Naive thymus-derived CD8-positive, alpha-beta T cell (primary cell): ENCODE measurements around the gene CPNE2. TPM values are rescaled to one million over a fixed set of nuclear protein-coding genes. Genes with fewer than 3 reads are reported as not detected.
A peak's percentile ranks its signal among the peaks of the same experiment; 100 is the strongest.
"Not testable (repeated sequence)": the region's sequence is repeated elsewhere in the genome, so short reads cannot be mapped to it uniquely, and the experiment has no call there.

ENCODE experiments used
- ATAC-seq, 2 donors: fragments of 150-1000 bp; cut with Tn5 transposase in 1 of 2; sonication (Bioruptor Pico), chemical (Tn5 transposase) in 1 of 2; 1 replicate in 1 of 2; 2 replicates in 1 of 2; pipeline ENCODE4 v1.10.0; 2021; ENCODE audit warnings: mild to moderate bottlenecking in 2 of 2, moderate library complexity in 2 of 2
- POLR2A ChIA-PET: fragments of 350-600 bp; sonication (Branson Sonifier 250); formaldehyde crosslinking; loops from one replicate; lab custom pipeline; 2021; ENCODE audit warnings: antibody characterized with exemption; lab: Charles Lee
- DNase-seq, 10 donors: peaks; one replicate each; pipeline versions ENCODE4 v3.0.0 to v3.0.0-alpha.2; 2020 to 2022
- H3K27ac Mint-ChIP-seq, 10 donors: one replicate each; pipeline ENCODE4 v1.8.0; 2020 to 2022; ENCODE audit warnings: mild to moderate bottlenecking in 10 of 10, mixed read lengths in 10 of 10, moderate library complexity in 4 of 10, inconsistent platforms in 1 of 10
- H3K27me3 Mint-ChIP-seq, 5 donors: one replicate each; pipeline ENCODE4 v1.8.0; 2021 to 2022; ENCODE audit warnings: mixed read lengths in 5 of 5
- H3K36me3 Mint-ChIP-seq, 3 donors: one replicate each; pipeline ENCODE4 v1.8.0; 2020 to 2022; ENCODE audit warnings: mixed read lengths in 3 of 3, mild to moderate bottlenecking in 2 of 3, inconsistent platforms in 1 of 3
- H3K4me1 Mint-ChIP-seq, 4 donors: one replicate each; pipeline ENCODE4 v1.8.0; 2021 to 2022; ENCODE audit warnings: mixed read lengths in 4 of 4
- H3K4me3 Mint-ChIP-seq, 10 donors: one replicate each; pipeline ENCODE4 v1.8.0; 2020 to 2022; ENCODE audit warnings: mild to moderate bottlenecking in 10 of 10, mixed read lengths in 10 of 10, moderate library complexity in 6 of 10, inconsistent platforms in 1 of 10
- H3K9me3 Mint-ChIP-seq, 9 donors: one replicate each; pipeline ENCODE4 v1.8.0; 2020 to 2022; ENCODE audit warnings: mixed read lengths in 9 of 9, mild to moderate bottlenecking in 3 of 9, inconsistent platforms in 1 of 9, moderate library complexity in 1 of 9
- polyA plus RNA-seq, 3 donors: library from polyadenylated mRNA; unstranded; fragments of 300-500 nt; fragmentation: Illumina TruSeq; gene quantifications; one replicate each; pipeline ENCODE4 v1.2.3, GENCODE V29; 2021
- total RNA-seq, 8 experiments: library from RNA in 2 of 8; stranded (reverse) in 2 of 8; gene quantifications; one replicate each; pipeline ENCODE4 v1.2.3 and lab custom pipeline; 2021 to 2026

The CPNE2 gene
- total and polyA plus RNA-seq, 5 experiments from 2014 or later, result 9.6 to 60.4 (median 26.8) TPM

- Mint-ChIP-seq H3K4me1 (peaks cover 31 to 65% (median 59%) of the 10 kb centered on the region in 4 donors), H3K4me3 (peak overlapping the region; percentile 95 to 100 (median 98)), H3K27me3 (no peaks in the 10 kb centered on the region), H3K36me3 (peaks cover 0 to 9% (median 0%) of the 10 kb centered on the region in 3 donors), H3K9me3 (peaks cover 0 to 2% (median 0%) of the 10 kb centered on the region in 9 donors), H3K27ac (peak overlapping the region; percentile 92 to 99 (median 98))
- POLR2A ChIA-PET, result interaction anchor here (0.6 to 2.0 kb wide), 12 partner anchors 8 to 572 kb away, joined by 3 to 13 read pairs (median 4); partner anchors contain the start of gene HERPUD1
- no peak for ATAC-seq
- peak in 1 of 10 donors; percentile 1 for DNase-seq
Observed at GRCh38 chr16:57184887-57185445, 92.6 kb downstream of the CPNE2 start.

DNA sequence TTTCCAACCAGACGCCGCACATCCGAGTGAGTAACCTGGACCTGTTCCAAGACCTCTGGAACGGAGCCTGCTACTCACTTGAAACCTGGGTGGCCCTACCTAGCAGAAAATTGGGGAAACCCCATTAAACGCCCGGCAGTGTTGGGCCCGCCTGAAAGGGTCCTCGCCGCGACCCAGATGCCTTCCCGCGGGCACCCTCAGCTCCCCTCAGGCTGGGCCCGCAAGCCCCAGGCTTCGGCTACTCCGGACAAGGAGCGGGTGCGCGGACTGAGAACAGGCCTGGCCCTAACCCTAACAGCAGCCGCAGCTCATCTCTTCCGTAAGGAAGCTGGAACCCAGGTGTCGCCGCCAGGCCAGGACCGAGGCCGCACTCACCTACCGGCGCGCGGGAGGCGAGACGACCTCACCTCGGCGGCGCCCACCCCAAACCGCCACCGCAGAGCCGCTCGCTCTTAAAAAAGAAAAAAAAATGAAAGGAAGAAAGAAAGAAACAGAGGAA lies 93.1 kb downstream of the CPNE2 start:
- peak overlapping the region; percentile 92 to 99 (median 98) for H3K27ac Mint-ChIP-seq
- peak in 4 of 10 donors; percentile 8 to 64 (median 32) for DNase-seq
- no peaks in the 10 kb centered on the region for H3K27me3 Mint-ChIP-seq

DNA sequence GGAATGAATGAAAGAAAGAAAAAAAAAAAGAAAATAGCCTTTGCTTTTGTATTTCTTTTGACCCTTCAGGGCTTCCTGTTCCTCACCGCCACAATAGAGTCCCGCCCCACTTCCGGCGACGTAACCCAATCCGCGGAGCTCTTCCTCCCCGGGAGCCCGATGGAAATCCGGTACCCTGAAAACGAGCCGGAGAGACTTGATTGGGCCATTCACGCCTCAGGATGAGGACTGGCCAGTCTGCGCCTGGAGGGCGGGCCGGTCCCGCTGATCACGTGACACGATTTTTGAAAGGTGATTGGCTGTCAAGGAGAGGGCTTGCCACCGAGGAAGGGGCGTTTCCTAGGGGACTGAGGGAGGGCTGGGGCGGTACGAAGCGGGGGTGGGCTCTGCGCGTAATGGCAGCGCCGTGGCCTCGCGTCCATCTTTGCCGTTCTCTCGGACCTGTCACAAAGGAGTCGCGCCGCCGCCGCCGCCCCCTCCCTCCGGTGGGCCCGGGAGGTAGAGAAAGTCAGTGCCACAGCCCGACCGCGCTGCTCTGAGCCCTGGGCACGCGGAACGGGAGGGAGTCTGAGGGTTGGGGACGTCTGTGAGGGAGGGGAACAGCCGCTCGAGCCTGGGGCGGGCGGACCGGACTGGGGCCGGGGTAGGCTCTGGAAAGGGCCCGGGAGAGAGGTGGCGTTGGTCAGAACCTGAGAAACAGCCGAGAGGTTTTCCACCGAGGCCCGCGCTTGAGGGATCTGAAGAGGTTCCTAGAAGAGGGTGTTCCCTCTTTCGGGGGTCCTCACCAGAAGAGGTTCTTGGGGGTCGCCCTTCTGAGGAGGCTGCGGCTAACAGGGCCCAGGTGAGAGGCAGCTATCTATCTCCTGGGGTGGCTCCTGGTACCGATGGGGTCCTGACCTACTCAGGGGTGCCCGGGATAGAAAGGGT lies 93.8 kb downstream of the CPNE2 start, which contains the start of the genes PSME3IP1 and RSPRY1:
TSS of gene PSME3IP1 (minus strand) at position 95 of the 927 bp plus-strand sequence. CDS start 12,185 bp downstream, outside the sequence.
TSS of gene RSPRY1 (plus strand) at position 385 of the 927 bp plus-strand sequence. CDS start 18,330 bp downstream, outside the sequence.
- POLR2A ChIA-PET, result interaction anchor here (0.5 to 2.0 kb wide), 25 partner anchors 11 to 573 kb away, joined by 3 to 13 read pairs (median 3); partner anchors contain the start of genes ARL2BP, CIAPIN1, COQ9 and HERPUD1
- Mint-ChIP-seq H3K36me3 (peaks cover 0 to 12% (median 0%) of the 10 kb centered on the region in 3 donors), H3K27ac (peak within 1 kb of the TSS; percentile 92 to 99 (median 98)), H3K4me1 (peaks cover 32 to 69% (median 65%) of the 10 kb centered on the region in 4 donors), H3K27me3 (no peaks in the 10 kb centered on the region), H3K4me3 (peak within 1 kb of the TSS; percentile 95 to 100 (median 98)), H3K9me3 (peaks cover 0 to 2% (median 0%) of the 10 kb centered on the region in 9 donors)
- DNase-seq (peak; percentile 88 to 100 (median 99)), ATAC-seq (peak; percentile 88 to 90)

More for the DNA sequence above, 93.1 kb downstream of the CPNE2 start:
- Mint-ChIP-seq H3K9me3 (peaks cover 0 to 2% (median 0%) of the 10 kb centered on the region in 9 donors), H3K36me3 (peaks cover 0 to 9% (median 0%) of the 10 kb centered on the region in 3 donors), H3K4me1 (peaks cover 31 to 65% (median 62%) of the 10 kb centered on the region in 4 donors), H3K4me3 (peak overlapping the region; percentile 95 to 100 (median 98))
- ATAC-seq, result peak; percentile 16 to 39
- POLR2A ChIA-PET, result interaction anchor here (0.6 to 2.0 kb wide), 23 partner anchors 9 to 573 kb away, joined by 3 to 13 read pairs (median 3); partner anchors contain the start of genes ARL2BP and HERPUD1

GRCh38 chr16:57186872-57187854 lies 94.8 kb downstream of the CPNE2 start:
- Mint-ChIP-seq H3K9me3 (peaks cover 0 to 2% (median 0%) of the 10 kb centered on the region in 9 donors), H3K27me3 (no peaks in the 10 kb centered on the region), H3K27ac (peak overlapping the region; percentile 92 to 99 (median 98)), H3K4me1 (peaks cover 34 to 71% (median 62%) of the 10 kb centered on the region in 4 donors), H3K36me3 (peaks cover 0 to 12% (median 0%) of the 10 kb centered on the region in 3 donors), H3K4me3 (peak overlapping the region; percentile 95 to 100 (median 98))
- peak in 1 of 2 donors; percentile 10 for ATAC-seq
- POLR2A ChIA-PET, result interaction anchor here (0.8 to 2.0 kb wide), 4 partner anchors 43 to 355 kb away, joined by 3 to 4 read pairs (median 4); partner anchors contain the start of gene ADGRG5
- DNase-seq, result peak in 7 of 10 donors; percentile 11 to 32 (median 23)

GRCh38 chr16:57187902-57188710 lies 95.7 kb downstream of the CPNE2 start:
- peak overlapping the region in 9 of 10 donors; percentile 92 to 99 (median 98) for H3K27ac Mint-ChIP-seq
- peaks cover 0 to 13% (median 0%) of the 10 kb centered on the region in 3 donors for H3K36me3 Mint-ChIP-seq
- H3K9me3 Mint-ChIP-seq, ATAC-seq, H3K27me3 Mint-ChIP-seq, DNase-seq: not testable (repeated sequence)
- H3K4me1 Mint-ChIP-seq, result peaks cover 31 to 69% (median 64%) of the 10 kb centered on the region in 4 donors
- POLR2A ChIA-PET, result interaction anchor here (0.8 to 1.1 kb wide), 2 partner anchors 48 to 354 kb away, joined by 3 to 4 read pairs; partner anchors contain the start of gene ADGRG5
- peak overlapping the region; percentile 95 to 100 (median 98) for H3K4me3 Mint-ChIP-seq

- Mint-ChIP-seq H3K4me1 (peaks cover 33 to 70% (median 66%) of the 10 kb centered on the region in 4 donors), H3K9me3 (peaks cover 0 to 2% (median 0%) of the 10 kb centered on the region in 9 donors), H3K4me3 (peak overlapping the region in 9 of 10 donors; percentile 5 to 68 (median 48)), H3K36me3 (peaks cover 0 to 17% (median 0%) of the 10 kb centered on the region in 3 donors), H3K27ac (peak overlapping the region in 4 of 10 donors; percentile 5 to 66 (median 37)), H3K27me3 (no peaks in the 10 kb centered on the region)
- ATAC-seq (no peak), DNase-seq (no peak)
- POLR2A ChIA-PET, result interaction anchor here (0.7 kb wide), 1 partner anchor 33 kb away, joined by 4 read pairs; no protein-coding TSS in a partner anchor
Observed at GRCh38 chr16:57188711-57189002, 96.3 kb downstream of the CPNE2 start.

DNA sequence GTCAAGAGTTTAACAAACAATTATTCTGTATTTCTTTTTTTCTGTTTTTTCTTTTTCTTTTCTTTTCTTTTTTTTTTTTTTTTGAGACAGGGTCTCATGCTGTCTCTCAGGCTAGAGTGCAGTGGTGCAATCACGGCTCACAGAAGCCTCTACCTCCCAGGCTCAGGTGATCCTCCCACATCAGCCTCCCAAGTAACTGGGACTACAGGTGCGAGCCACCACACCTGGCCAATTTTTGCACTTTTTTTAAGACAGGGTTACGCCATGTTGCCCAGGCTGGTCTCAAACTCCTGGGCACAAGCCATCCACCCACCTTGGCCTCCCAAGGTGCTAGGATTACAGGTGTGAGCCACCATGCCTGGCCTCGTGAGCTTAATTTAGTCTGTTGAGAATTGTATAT lies 97.1 kb downstream of the CPNE2 start:
- peaks cover 33 to 70% (median 64%) of the 10 kb centered on the region in 4 donors for H3K4me1 Mint-ChIP-seq
- not testable (repeated sequence) for H3K27ac Mint-ChIP-seq, H3K4me3 Mint-ChIP-seq, H3K27me3 Mint-ChIP-seq, ATAC-seq, H3K9me3 Mint-ChIP-seq, DNase-seq
- peaks cover 0 to 23% (median 0%) of the 10 kb centered on the region in 3 donors for H3K36me3 Mint-ChIP-seq
- POLR2A ChIA-PET, result interaction anchor here (0.7 kb wide), 1 partner anchor 34 kb away, joined by 4 read pairs; no protein-coding TSS in a partner anchor

GRCh38 chr16:57190136-57190535 lies 97.8 kb downstream of the CPNE2 start:
- POLR2A ChIA-PET, result no interaction called here
- H3K27ac Mint-ChIP-seq, result peak overlapping the region in 1 of 10 donors; percentile 17
- H3K9me3 Mint-ChIP-seq, result peaks cover 0 to 2% (median 0%) of the 10 kb centered on the region in 9 donors
- no peaks in the 10 kb centered on the region for H3K27me3 Mint-ChIP-seq
- peaks cover 32 to 68% (median 60%) of the 10 kb centered on the region in 4 donors for H3K4me1 Mint-ChIP-seq
- no peak overlapping the region for H3K4me3 Mint-ChIP-seq
- ATAC-seq (no peak), DNase-seq (no peak)
- peaks cover 0 to 25% (median 0%) of the 10 kb centered on the region in 3 donors for H3K36me3 Mint-ChIP-seq

DNA sequence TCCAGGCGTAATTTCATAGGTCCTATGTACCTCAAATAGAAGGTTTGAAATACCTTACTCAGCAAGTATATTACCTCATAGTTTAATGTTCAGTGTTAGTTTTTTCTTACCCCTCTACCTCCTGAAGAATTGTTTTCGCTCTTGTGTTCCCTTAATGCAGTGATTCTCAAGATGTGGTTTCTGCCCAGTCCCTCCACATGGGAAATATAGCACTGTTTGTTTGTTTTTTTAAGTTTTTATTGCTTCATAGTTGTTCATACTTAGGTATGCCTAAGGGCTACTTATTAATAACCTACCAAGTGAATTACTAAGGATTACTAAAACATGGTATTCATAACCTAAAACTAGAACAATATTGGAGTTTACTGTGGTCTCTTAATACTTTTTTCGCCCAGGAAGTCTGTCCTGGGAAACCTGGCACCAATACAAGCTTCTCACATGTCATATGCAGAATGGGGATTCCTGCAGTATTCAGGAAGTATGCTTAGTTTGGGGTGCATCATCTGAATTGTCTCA lies 98.7 kb downstream of the CPNE2 start:
- Mint-ChIP-seq H3K9me3 (peaks cover 0 to under 1% (median 0%) of the 10 kb centered on the region in 9 donors), H3K27ac (peak overlapping the region in 3 of 10 donors; percentile 8 to 71 (median 24)), H3K36me3 (peaks cover 0 to 28% (median 0%) of the 10 kb centered on the region in 3 donors), H3K4me3 (peak overlapping the region in 1 of 10 donors; percentile 34), H3K27me3 (no peaks in the 10 kb centered on the region), H3K4me1 (peaks cover 33 to 61% (median 58%) of the 10 kb centered on the region in 4 donors)
- no peak for ATAC-seq
- POLR2A ChIA-PET, result no interaction called here
- no peak for DNase-seq

DNA sequence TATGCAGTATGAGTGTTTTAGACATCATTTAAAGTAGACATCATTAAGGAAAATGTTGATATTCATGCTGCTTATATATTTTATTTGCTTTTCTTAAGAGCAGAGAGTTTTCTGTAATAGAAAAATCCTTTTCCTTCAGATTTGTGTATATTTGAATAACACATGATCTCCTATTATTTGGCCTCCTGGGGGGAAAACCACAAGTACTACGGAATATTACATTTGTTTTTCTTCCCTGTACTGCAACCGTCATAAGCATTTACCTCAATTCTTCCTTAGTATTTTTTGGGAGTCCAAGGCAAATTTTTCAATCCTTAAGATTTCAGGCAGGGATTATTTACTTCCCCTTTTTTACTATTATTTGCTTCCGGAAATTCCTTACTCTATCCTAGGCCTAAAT lies 99.8 kb downstream of the CPNE2 start:
- peaks cover 0 to 31% (median 0%) of the 10 kb centered on the region in 3 donors for H3K36me3 Mint-ChIP-seq
- H3K4me1 Mint-ChIP-seq, result peaks cover 29 to 64% (median 56%) of the 10 kb centered on the region in 4 donors
- DNase-seq (no peak), ATAC-seq (no peak)
- H3K27me3 Mint-ChIP-seq, result no peaks in the 10 kb centered on the region
- H3K9me3 Mint-ChIP-seq, result no peaks in the 10 kb centered on the region
- POLR2A ChIA-PET, result interaction anchor here (0.6 to 0.7 kb wide), 2 partner anchors 13 to 21 kb away, joined by 3 read pairs; no protein-coding TSS in a partner anchor
- no peak overlapping the region for H3K27ac Mint-ChIP-seq
- no peak overlapping the region for H3K4me3 Mint-ChIP-seq
